Measurements from ENCODE around the gene PRDM11.

GRCh38 chr11:45216901-45217300 lies 70.5 kb downstream of the PRDM11 start:
- TF ChIP-seq CTCF (IDR thresholded peaks at IDR 0.05; ENCODE audit: control extremely low read depth in 1 of 3, insufficient read depth in 1 of 3, low read depth in 1 of 3, low read length in 3 of 3) (no peak), POLR2A (IDR thresholded peaks at IDR 0.05; ENCODE audit: control extremely low read depth in 1 of 2, low read depth in 2 of 2, low read length in 2 of 2) (no peak), POLR2AphosphoS5 (IDR thresholded peaks at IDR 0.05; ENCODE audit: low read depth, low read length) (no peak), EGR1 (IDR thresholded peaks at IDR 0.05; ENCODE audit: borderline replicate concordance, low read depth, low read length) (no peak), GTF2F1 (IDR thresholded peaks at IDR 0.05; ENCODE audit: borderline replicate concordance, low read depth, low read length) (no peak), GABPA (IDR thresholded peaks at IDR 0.05; ENCODE audit: borderline replicate concordance, insufficient read depth, low read length) (no peak), TBP (IDR thresholded peaks at IDR 0.05; ENCODE audit: low read depth, low read length) (no peak), CHD1 (IDR thresholded peaks at IDR 0.05; ENCODE audit: low read depth, low read length) (no peak), RFX5 (IDR thresholded peaks at IDR 0.05; ENCODE audit: borderline replicate concordance, low read depth, low read length) (no peak), CBX5 (IDR thresholded peaks at IDR 0.05; ENCODE audit: low read depth, low read length) (no peak), KDM1A (IDR thresholded peaks at IDR 0.05; ENCODE audit: borderline replicate concordance, low read length) (no peak), FOSL1 (IDR thresholded peaks at IDR 0.05; ENCODE audit: insufficient read depth, low read depth, low read length) (no peak), RAD21 (IDR thresholded peaks at IDR 0.05 in 1 of 2, conservative IDR thresholded peaks at IDR 0.05 in 1 of 2; ENCODE audit: low read depth in 2 of 2, low read length in 2 of 2) (no peak)

All from H1 (cell line).